CD14-positive monocyte (primary cell): ENCODE measurements around the gene FAM13C. TPM values are rescaled to one million over a fixed set of nuclear protein-coding genes. Genes with fewer than 3 reads are reported as not detected.

Experiments used
- DNase-seq, 3 donors: peaks; one replicate each; pipeline ENCODE4 v3.0.0-alpha.2; 2011 to 2022
- H2AFZ ChIP-seq: 2 replicates; pipeline ENCODE4 v1.6.0; 2012; ENCODE audit warnings: mild to moderate bottlenecking, low read depth, low read length, inconsistent platforms; ENCODE audit not compliant: insufficient read depth, poor library complexity, severe bottlenecking
- H3K27ac ChIP-seq, 2 donors: 1 replicate in 1 of 2; 2 replicates in 1 of 2; pipeline ENCODE4 v1.5.1; 2012 to 2013; ENCODE audit warnings: low read length in 2 of 2, control low read depth in 1 of 2, inconsistent platforms in 1 of 2, low read depth in 1 of 2, mild to moderate bottlenecking in 1 of 2
- H3K27me3 ChIP-seq, 2 donors: one replicate each; pipeline versions ENCODE4 v1.6.0 to v1.6.1; 2011 to 2013; ENCODE audit warnings: low read length in 2 of 2; ENCODE audit not compliant: control insufficient read depth in 2 of 2, insufficient read depth in 2 of 2
- H3K36me3 ChIP-seq, 2 donors: replicated peaks in 1 of 2; 1 replicate in 1 of 2; 2 replicates in 1 of 2; pipeline versions ENCODE4 v1.5.1 to v1.6.1; 2012 to 2013; ENCODE audit warnings: low read length in 2 of 2, control low read depth in 1 of 2, inconsistent platforms in 1 of 2, mild to moderate bottlenecking in 1 of 2; ENCODE audit not compliant: insufficient read depth in 2 of 2, control insufficient read depth in 1 of 2
- H3K4me1 ChIP-seq, 2 donors: 1 replicate in 1 of 2; 2 replicates in 1 of 2; pipeline versions ENCODE4 v1.5.1 to v1.6.1; 2012 to 2013; ENCODE audit warnings: low read length in 2 of 2, control low read depth in 1 of 2, inconsistent platforms in 1 of 2, mild to moderate bottlenecking in 1 of 2, moderate library complexity in 1 of 2; ENCODE audit not compliant: insufficient read depth in 2 of 2, control insufficient read depth in 1 of 2
- H3K4me2 ChIP-seq: replicated peaks from 2 replicates; pipeline ENCODE3; 2012; ENCODE audit warnings: low read length, moderate library complexity, mild to moderate bottlenecking; ENCODE audit not compliant: poor library complexity, severe bottlenecking; ENCODE audit errors: extremely low read depth
- H3K4me3 ChIP-seq, 3 experiments: fragments of 200-600 bp in 1 of 3; sonication (generic) in 1 of 3; replicated peaks in 1 of 3; 1 replicate in 2 of 3; 2 replicates in 1 of 3; pipeline ENCODE4 v1.5.1; 2011 to 2013; ENCODE audit warnings: low read length in 3 of 3, mild to moderate bottlenecking in 3 of 3, control low read depth in 2 of 3, low read depth in 2 of 3, inconsistent platforms in 1 of 3, moderate library complexity in 1 of 3
- H3K79me2 ChIP-seq: 2 replicates; pipeline ENCODE4 v1.6.0; 2012; ENCODE audit warnings: mild to moderate bottlenecking, control low read depth, inconsistent platforms, low read length, moderate library complexity; ENCODE audit not compliant: insufficient read depth
- H3K9ac ChIP-seq: 2 replicates; pipeline ENCODE4 v1.6.0; 2017; ENCODE audit warnings: low read length, mild to moderate bottlenecking; ENCODE audit not compliant: insufficient read depth, poor library complexity, severe bottlenecking
- H3K9me3 ChIP-seq, 2 donors: replicated peaks in 1 of 2; 1 replicate in 1 of 2; 2 replicates in 1 of 2; pipeline versions ENCODE4 v1.5.1 to v1.6.1; 2012 to 2013; ENCODE audit warnings: low read length in 2 of 2, control low read depth in 1 of 2; ENCODE audit not compliant: control insufficient read depth in 1 of 2, insufficient read depth in 1 of 2
- H4K20me1 ChIP-seq: 2 replicates; pipeline ENCODE4 v1.6.0; 2012; ENCODE audit warnings: mild to moderate bottlenecking, low read length, control low read depth, moderate library complexity; ENCODE audit not compliant: insufficient read depth
- H3K27ac Mint-ChIP-seq, 7 donors: one replicate each; pipeline ENCODE4 v1.8.0; 2020; ENCODE audit warnings: mild to moderate bottlenecking in 7 of 7, mixed read lengths in 7 of 7, moderate library complexity in 6 of 7, inconsistent platforms in 2 of 7
- H3K27me3 Mint-ChIP-seq, 3 donors: one replicate each; pipeline ENCODE4 v1.8.0; 2021 to 2022; ENCODE audit warnings: low read depth in 3 of 3, mild to moderate bottlenecking in 3 of 3, mixed read lengths in 3 of 3, moderate library complexity in 3 of 3, inconsistent platforms in 1 of 3
- H3K36me3 Mint-ChIP-seq, 2 donors: one replicate each; pipeline ENCODE4 v1.8.0; 2020; ENCODE audit warnings: mixed read lengths in 2 of 2, inconsistent platforms in 1 of 2, mild to moderate bottlenecking in 1 of 2
- H3K4me1 Mint-ChIP-seq: one replicate; pipeline ENCODE4 v1.8.0; 2020; ENCODE audit warnings: mild to moderate bottlenecking, mixed read lengths
- H3K4me3 Mint-ChIP-seq, 2 donors: one replicate each; pipeline ENCODE4 v1.8.0; 2020; ENCODE audit warnings: mild to moderate bottlenecking in 2 of 2, mixed read lengths in 2 of 2, moderate library complexity in 1 of 2
- H3K9me3 Mint-ChIP-seq, 7 donors: one replicate each; pipeline ENCODE4 v1.8.0; 2020 to 2022; ENCODE audit warnings: mixed read lengths in 7 of 7, mild to moderate bottlenecking in 6 of 7, moderate library complexity in 6 of 7, inconsistent platforms in 2 of 7
- WGBS: methylation state at CpG from one replicate; pipeline ENCODE4 v1.1.5; 2013; ENCODE audit warnings: missing lambda C conversion rate; ENCODE audit not compliant: insufficient coverage; 5-methylcytosine and 5-hydroxymethylcytosine counted together
- intact Hi-C, 2 donors: fragments of 100-400 bp; cut with micrococcal nuclease; formaldehyde crosslinking; loops; one replicate each; pipeline versions ENCODE4 v1.15.0 to v1.15.1; 2023
- polyA plus RNA-seq, 3 donors: library from polyadenylated mRNA; depleted of rRNA in 1 of 3; unstranded in 2 of 3; stranded (reverse) in 1 of 3; fragments of 300-500 nt in 2 of 3; fragments of >200 nt in 1 of 3; fragmentation: Illumina TruSeq in 2 of 3; gene quantifications; 1 replicate in 2 of 3; 2 replicates in 1 of 3; pipeline ENCODE4 v1.2.3, GENCODE V29; 2012 to 2021
- TF ChIP-seq, protein P1 (sequence below): fragments of 200-600 bp; IDR thresholded peaks from one replicate; pipeline ENCODE4 v1.8.0; 2022; ENCODE audit warnings: antibody characterized with exemption, mild to moderate bottlenecking

The FAM13C gene
- polyA plus RNA-seq, 3 donors, result not detected

DNA sequence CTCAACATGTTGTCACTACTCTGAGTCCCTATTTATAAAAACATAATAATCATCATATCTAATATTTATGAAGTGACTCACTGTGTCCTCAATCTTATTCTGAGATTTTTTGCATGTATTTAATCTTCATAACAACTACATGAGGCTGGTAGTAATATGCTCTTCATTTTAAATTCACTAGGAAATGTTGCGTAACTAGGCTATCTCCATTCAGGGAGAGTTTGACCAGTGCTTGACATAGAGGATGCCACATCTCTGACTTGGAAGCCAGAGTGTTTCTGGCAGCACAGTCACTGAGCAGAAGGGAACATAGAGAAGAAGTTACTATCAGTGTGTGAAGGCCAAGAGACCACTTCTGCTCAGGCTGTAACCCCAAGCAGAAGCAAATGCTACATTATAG, 88.9 kb downstream of the FAM13C start:
- peaks cover 0 to 3% (median 1%) of the 10 kb centered on the region in 7 donors for H3K9me3 Mint-ChIP-seq
- H3K36me3 Mint-ChIP-seq, result no peaks in the 10 kb centered on the region
- TF ChIP-seq, protein P1, sequence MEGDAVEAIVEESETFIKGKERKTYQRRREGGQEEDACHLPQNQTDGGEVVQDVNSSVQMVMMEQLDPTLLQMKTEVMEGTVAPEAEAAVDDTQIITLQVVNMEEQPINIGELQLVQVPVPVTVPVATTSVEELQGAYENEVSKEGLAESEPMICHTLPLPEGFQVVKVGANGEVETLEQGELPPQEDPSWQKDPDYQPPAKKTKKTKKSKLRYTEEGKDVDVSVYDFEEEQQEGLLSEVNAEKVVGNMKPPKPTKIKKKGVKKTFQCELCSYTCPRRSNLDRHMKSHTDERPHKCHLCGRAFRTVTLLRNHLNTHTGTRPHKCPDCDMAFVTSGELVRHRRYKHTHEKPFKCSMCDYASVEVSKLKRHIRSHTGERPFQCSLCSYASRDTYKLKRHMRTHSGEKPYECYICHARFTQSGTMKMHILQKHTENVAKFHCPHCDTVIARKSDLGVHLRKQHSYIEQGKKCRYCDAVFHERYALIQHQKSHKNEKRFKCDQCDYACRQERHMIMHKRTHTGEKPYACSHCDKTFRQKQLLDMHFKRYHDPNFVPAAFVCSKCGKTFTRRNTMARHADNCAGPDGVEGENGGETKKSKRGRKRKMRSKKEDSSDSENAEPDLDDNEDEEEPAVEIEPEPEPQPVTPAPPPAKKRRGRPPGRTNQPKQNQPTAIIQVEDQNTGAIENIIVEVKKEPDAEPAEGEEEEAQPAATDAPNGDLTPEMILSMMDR, result no peak
- Histone ChIP-seq H3K4me3 (no peak overlapping the region), H3K27ac (no peak overlapping the region), H3K27me3 (no peaks in the 10 kb centered on the region), H3K4me2 (no peak overlapping the region), H3K79me2 (no peaks in the 10 kb centered on the region), H3K4me1 (no peaks in the 10 kb centered on the region), H3K36me3 (no peaks in the 10 kb centered on the region), H3K9me3 (no peaks in the 10 kb centered on the region), H3K9ac (no peak overlapping the region), H2AFZ (no peak overlapping the region), H4K20me1 (no peaks in the 10 kb centered on the region)
- H3K27me3 Mint-ChIP-seq, result peaks cover 0 to 2% (median 2%) of the 10 kb centered on the region in 3 donors
- no CpG with 5 or more reads among the region's 1 CpG for WGBS
- H3K4me1 Mint-ChIP-seq, result no peaks in the 10 kb centered on the region
- no peak for DNase-seq
- no peak overlapping the region for H3K27ac Mint-ChIP-seq
- no peak overlapping the region for H3K4me3 Mint-ChIP-seq
- intact Hi-C loops, result no loop called here

GRCh38 chr10:59272061-59272460, 90.3 kb downstream of the FAM13C start:
- no peaks in the 10 kb centered on the region for H3K36me3 ChIP-seq
- H4K20me1 ChIP-seq, result no peaks in the 10 kb centered on the region
- Mint-ChIP-seq H3K36me3 (no peaks in the 10 kb centered on the region), H3K9me3 (peaks cover 0 to 3% (median 2%) of the 10 kb centered on the region in 7 donors), H3K4me3 (no peak overlapping the region), H3K27ac (no peak overlapping the region), H3K27me3 (peaks cover 0 to 3% (median 2%) of the 10 kb centered on the region in 3 donors), H3K4me1 (no peaks in the 10 kb centered on the region)
- TF ChIP-seq, protein P1, result no peak
- H3K9me3 ChIP-seq, result no peaks in the 10 kb centered on the region
- no peak overlapping the region for H3K4me2 ChIP-seq
- H3K4me1 ChIP-seq, result no peaks in the 10 kb centered on the region
- H3K27me3 ChIP-seq, result no peaks in the 10 kb centered on the region
- intact Hi-C loops, result no loop called here
- H3K9ac ChIP-seq, result no peak overlapping the region
- H3K27ac ChIP-seq, result no peak overlapping the region
- H2AFZ ChIP-seq, result no peak overlapping the region
- no peaks in the 10 kb centered on the region for H3K79me2 ChIP-seq
- H3K4me3 ChIP-seq, result no peak overlapping the region
- DNase-seq, result no peak
